NCI-H345 (cell line): ENCODE data around the gene MYH6.
"Not testable (repeated sequence)": the region's sequence is repeated elsewhere in the genome, so short reads cannot be mapped to it uniquely, and the experiment has no call there.

Experiments
- DNase-seq: peaks from one replicate; lab custom pipeline; 2025; lab: John Stamatoyannopoulos, UW

MYH6 gene

DNA sequence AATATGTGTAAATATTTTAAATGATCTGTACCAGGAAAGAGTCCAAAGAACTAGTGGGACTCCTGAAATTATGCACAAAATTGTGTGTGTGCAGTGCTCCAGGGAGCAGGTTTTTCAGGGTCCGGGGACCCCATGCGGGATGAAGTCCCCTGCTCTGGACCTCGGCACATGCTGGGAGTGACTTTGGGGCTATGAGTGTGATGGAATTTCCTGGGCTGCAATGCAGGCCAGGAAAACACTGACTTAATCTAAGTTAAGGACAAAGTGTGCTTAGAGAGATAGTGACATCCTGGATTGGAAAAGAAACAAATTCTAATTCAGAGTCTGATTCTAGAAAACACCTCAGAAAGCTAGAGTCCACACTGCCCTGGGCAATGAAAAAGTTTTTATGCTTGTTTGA, 6.2 kb upstream of the MYH6 start:
- DNase-seq = no peak

DNA sequence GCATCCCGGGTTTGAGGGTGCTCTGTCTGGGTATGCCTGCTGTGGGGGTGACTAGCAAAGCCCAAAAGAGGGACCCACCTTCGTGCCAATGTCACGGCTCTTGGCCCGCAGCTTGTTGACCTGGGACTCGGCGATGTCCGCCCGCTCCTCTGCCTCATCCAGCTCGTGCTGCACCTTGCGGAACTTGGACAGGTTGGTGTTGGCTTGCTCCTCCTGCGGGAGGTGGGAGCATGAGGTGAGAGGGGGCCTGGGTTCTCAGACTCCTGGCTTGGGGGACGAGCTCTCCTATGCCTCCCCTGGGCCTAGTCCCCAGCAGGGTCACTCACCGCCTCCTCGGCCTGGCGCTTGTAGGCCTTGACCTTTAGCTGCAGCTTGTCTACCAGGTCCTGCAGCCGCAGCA, 5.6 kb upstream of the MYH6 start:
- no peak for DNase-seq

DNA sequence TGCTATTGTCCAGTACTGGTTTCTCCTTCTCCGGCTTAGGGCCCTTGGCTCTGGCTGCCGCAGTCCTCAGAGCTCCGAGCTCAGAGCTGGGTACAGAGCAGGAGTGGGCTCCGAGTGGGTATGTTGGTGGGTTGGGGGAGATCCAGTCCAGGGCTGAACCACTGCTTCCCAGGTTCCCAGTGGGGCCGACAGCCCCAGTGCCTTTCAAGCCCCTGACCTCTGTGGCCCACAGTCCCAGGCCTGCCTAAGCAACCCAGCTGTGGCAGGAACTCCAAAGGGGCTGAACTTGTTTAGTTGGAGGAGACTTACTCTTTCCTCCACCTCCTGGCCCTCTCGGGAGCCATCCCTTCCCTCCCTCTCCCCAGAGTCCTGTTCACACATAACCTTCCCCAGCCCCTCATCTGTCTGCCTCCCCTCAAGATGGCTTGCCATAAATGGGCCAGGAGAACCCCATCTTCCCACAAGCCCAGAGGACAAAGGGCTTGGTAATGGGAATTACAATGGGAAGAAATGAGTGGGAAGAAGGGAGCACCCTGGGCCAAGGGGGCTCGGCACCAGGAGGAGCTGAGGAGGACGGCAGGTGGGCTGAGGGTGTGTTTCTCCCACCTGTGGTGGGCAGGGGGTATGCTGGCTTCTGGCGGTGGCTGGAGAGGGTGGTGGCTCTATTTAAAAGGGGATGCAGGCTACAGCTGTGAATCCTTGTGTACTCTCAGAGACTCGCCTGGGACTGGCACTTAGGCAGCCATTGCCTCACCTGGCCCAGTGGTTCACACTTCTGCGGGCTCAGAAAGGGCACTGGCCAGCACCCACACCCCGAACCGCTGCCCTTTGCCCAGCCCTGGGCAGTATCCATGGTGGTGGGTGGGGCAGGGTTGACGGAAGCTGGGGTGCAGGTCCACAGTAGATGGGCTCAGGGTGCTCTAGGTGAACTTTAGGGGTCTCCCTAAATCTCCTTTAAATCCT, 3.8 kb upstream of the MYH6 start:
- DNase-seq = no peak

DNA sequence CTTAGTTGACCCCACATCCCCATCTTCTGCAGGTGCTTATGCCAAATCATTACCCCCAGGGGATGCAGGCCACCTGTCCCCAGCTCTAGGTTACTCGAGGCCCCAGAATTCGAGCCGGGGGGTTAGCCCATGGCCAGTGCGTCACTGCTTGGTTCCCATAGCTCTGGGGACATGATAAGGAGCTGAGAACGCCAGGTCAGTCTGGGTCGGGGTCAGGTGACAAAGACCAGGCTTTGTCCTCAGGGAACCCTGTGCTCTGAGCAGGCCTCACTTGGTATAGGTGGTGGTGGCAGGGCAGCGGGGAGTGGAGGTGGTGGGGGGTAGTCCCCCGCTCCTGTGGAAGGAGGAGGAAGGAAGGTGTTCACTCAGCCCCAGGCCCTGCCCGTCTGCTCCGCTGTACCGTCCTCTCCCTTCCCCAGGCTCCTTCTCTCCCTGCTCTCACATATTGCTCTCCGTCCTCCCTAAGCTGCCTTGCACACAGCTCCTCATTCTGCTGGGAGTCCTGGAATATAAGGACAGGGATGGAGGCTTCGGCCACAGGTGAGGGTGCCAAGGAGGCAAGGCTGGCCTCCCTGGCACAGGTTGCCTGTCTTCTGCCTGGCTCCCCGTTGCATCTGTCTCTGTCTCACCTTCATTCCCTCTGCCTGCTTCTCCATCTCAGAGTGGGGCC, 2.0 kb upstream of the MYH6 start:
- no peak for DNase-seq

DNA sequence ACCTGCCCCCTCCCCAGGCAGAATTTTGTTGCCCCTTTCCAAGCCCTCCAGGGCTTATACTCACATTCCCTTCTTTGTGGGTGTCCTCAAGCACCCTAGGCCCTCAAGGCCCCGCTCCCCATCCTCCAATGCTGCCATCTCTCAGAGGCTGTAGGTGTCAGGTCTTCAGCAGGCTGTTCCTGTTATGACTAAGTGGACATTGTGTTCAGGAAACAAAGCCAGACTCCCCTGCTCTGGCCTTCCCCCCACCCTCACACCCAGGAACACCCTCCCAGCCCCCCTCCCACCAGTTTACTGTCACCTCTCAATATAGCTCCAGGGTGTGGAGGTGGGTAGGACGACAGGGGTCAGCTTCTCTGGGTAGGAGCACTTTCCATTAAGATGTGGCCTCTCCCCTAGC, 1.4 kb upstream of the MYH6 start:
- DNase-seq = no peak

DNA sequence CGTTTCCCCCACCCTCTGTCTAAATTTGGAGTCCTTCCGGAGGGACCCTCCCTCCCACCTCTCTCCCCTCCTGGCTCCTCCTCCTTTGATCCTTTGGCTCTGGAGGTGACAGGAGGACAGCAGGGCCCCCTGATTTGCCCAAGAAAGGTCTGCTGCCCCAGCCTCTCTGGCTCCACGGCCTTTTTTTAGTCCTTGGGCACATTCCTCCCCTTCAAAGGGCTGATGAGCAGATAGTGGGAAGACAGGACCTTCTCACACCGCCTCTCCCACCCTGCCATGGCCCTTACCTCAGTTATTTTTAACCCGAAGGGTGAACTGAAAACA, 196 bp upstream of the MYH6 start:
- no peak for DNase-seq

DNA sequence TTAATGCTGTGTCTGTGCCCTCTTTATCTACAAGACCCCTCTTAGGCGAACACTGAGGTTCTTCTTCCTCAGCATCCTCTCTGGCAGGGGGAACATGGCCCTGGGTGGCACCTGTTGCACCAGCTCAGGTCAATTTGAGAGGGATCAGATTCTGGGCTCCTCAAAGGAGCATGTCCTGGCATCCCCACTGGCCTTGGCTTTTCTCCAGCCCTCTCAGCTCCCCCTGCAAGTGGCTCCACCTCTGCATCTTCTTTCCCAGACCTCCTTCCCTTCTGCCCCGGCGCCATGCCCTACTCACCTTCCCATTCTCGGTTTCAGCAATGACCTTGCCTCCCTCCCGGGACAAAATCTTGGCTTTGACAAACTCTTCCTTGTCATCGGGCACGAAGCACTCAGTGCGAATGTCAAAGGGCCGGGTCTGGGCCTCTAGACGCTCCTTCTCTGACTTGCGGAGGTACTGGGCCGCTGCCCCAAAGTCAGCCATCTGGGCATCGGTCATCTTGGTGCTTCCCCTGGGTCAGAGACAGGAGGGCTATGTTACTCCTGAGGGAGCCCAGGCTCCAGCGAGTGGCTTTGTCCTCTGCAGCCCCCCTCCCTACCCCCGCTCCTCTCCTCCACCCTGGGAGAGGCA, 1.2 kb downstream of the MYH6 start:
- DNase-seq = no peak

DNA sequence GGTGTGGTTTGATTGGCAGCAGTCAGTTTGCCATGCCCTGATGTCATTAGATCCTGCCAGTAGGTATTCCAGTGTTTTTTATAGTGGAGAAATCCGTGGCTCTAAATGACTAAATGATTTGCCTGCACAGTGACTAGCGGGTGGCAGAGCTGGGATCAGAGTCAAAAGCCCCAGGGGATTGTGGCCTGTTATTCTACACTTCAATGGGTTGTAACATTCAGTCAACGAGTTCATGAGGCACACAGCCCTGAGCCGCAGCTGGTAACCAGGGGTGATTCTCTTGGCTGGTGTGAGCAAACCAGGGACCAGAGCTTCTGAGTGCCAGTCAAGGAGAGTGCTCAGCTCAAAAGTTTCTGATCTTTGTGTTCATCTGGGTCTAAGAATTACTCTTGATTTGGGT, 1.8 kb downstream of the MYH6 start:
- peak; percentile 10 for DNase-seq

DNA sequence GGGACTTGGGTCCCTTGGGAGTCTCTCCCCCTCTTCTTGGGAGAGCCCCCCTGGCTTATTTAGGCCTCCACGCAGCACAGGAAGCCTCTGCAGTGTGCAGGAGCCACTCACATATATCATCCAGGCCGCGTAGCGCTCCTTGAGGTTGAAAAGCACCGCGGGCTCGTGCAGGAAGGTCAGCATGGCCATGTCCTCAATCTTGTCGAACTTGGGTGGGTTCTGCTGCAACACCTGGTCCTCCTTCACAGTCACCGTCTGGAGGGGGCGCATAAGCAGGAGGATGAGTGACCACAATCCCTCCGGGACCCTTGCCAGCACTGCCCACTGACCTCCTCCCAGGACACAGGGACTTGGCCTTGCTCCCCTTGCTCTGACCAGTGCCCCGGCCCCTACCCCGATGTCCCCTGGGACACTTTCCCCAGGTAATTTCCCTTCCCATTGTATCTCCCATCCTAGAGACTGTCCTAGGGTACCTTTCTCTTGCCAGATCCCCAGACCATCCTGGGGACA, 2.5 kb downstream of the MYH6 start:
- DNase-seq = no peak

DNA sequence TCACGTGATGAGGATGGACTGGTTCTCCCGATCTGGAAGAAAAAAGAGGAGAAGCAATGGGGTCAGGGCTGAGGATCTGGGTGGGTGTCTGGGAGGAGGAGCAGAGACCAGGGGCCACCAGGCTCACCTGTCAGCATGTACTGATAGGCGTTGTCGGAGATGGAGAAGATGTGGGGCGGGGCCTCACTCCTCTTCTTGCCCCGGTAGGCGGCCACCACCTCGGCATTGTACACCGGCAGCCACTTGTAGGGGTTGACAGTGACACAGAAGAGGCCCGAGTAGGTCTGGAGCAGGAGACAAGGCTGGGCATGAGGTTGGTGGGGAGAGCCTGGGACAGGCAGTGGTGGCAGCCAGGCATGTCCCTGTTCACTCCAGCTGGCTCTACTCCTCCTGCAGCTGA, 3.0 kb downstream of the MYH6 start:
- DNase-seq = no peak

DNA sequence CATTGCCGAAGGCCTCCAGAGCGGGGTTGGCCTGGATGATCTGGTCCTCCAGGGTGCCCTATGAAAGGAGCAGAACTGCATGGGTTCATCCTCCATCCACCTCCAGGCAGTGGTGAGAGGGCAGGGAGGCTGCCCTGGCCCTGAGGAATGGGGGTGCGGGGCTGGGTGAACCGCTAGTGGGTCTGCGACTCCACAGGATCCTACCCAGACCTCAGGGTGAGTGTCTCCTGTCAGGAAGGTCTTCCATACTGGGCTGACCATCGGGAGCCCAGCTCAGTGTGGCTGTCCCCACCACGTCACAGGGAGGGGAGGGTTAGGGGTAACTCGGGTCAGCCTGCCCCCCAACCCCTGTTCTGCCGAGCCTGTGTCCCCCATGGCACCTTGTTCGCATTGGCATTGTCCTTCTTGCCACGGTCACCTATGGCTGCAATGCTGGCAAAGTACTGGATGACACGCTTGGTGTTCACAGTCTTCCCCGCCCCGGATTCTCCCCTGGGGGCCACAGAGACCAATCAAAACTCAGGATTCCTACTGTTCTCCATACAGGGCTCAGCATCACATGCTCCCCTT, 3.7 kb downstream of the MYH6 start:
- no peak for DNase-seq

DNA sequence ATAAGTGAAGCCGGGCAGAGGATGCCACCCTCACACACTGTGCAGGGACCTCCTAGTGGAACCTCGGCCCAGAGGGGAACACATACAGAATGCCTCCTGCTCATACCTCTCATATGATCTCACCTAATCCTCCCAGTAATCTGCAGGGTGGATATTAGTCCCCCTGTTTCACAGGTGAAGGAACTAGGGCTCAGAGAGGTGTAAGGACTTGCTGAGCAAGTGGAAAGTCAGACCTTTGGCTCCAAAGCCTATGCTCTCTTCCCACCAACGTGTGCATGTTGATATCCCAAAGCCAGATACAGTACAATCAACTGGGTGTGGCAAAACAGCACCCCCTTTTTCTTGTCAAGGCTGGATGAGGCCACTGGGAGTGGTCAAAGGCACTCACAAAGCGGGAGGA, 4.2 kb downstream of the MYH6 start:
- no peak for DNase-seq

DNA sequence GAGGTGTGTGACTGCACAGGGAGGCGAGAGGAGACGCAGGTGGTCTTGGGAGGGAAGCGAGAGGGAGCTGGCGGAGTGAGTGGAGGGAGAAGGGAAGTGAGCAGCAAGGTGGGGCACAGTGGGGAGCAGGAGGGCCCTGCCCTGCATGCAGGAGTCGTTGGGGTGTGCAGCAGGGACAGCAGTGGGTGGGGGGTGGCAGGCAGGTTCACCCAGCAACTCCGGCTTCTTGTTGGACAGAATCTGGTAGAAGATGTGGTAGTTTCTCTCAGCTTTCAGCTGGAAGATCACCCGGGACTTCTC, 5.0 kb downstream of the MYH6 start:
- no peak for DNase-seq

DNA sequence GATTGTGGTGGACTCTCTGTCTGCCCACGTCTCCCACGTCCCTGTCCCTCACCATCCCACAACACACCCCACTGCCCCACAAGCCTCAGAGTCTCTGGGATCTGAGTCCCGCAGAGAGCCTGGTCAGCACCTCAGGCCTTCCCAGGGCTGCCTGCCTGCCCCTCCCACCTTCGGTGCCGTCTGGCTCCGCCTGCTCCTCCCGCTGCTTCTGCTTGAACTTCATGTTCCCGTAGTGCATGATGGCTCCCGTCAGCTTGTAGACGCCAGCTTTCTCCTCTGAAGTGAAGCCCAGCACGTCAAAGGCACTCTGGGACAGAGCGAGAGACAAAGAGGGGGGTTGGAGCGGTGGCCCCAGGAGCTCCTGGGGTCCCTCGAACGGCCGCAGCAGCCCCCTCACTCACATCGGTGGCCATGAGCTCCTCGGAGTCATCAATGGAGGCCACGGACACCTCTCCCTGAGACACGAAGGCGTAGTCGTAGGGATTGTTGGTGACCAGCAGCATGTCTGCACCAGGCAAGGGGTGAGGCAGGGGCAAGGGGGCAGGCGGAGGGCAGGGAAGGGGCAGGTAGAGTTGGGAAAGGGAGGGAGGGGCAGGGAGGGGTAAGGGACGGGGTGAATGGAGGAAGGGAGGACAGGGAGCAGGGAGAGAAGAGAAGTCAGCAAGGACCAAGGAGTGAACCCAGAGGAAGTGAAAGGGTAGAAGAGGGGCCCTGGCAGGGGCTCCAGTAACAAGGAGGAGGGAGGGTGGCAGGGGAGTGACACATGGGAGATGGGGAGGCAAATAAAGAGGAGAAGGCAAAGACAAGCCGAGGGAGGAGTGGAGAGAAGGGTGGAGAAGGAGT, 5.6 kb downstream of the MYH6 start:
- DNase-seq = no peak

DNA sequence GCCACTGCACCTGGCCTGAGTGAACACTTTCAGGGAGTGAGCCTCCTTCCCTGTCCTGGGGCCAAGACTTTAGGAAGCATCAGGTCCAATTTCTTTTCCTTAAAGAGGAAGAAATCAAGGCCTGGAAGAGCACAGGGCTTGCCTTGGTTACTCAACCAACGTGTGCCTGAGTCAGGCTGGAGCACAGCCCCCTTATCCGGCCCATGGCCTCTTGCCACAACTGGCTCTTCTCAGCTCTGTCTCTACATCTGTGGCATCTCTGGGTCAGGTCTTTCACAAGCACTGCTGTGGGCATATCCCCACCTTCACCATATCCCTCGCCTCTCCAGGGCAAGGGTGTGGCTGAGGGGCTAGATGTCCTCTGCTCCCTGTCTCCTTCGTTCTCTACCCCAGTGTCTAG, 6.8 kb downstream of the MYH6 start:
- no peak for DNase-seq

DNA sequence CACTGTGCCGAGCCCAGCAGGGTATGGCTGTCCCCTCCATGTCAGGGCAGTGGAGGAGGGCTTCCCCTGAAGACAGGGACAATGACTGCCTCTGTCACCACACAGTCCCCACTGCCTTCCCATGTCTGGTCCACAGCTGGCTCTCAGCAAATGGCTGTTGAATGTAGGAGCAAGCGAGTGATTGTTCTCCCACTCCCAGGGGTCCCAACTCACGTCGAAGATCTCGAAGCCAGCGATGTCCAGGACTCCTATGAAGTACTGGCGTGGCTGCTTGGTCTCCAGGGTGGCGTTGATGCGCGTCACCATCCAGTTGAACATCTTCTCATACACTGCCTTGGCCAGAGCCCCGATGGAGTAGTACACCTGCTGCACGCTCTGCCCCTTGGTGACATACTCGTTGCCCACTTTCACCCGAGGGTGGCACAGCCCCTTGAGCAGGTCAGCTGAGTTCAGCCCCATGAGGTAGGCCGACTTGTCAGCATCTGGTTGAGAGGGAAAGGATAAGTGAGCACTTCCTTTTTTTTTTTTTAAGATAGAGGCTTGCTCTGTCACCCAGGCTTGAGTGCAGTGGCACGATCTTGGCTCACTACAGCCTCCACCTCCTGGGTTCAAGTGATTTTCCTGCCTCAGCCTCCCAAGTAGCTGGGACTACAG, 7.5 kb downstream of the MYH6 start:
- DNase-seq = not testable (repeated sequence)

DNA sequence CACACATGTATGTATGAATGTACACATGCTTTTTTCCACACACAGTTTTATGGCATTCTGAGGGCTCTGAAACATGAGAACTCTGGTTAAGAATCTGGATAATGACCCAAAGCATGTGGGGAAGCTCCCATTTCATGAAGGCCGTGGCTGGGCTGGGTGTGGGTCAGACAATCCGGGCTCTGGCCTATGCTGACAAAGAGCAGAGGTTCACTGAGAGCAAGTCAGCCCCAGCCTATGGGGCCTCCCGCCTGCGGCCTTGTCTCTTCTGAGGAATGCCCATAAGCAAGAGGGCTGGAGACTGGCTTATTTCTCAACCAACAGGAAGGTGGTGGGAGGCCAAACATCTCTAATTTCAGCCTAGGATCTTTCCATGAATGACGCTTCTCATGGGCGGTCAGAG, 8.5 kb downstream of the MYH6 start:
- no peak for DNase-seq

DNA sequence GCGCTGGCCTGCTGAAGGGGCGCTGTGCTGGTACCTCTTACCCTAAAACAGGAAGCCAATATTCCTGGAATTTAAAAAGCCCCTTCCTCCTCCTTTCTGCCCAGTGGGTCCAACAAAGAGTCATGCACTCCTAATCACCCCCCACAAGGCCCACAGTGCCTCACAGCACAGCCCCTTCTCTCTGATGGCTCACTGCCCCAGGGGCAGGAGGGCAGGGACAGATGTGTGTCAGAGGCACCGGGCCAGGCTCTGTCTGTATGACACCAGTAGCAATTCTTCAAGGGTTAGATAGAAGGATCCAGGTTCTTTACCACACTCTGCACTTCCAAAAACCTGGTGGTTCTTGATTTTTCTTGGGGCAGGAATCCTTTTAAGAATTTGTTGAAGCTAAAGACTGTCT, 8.9 kb downstream of the MYH6 start:
- no peak for DNase-seq

DNA sequence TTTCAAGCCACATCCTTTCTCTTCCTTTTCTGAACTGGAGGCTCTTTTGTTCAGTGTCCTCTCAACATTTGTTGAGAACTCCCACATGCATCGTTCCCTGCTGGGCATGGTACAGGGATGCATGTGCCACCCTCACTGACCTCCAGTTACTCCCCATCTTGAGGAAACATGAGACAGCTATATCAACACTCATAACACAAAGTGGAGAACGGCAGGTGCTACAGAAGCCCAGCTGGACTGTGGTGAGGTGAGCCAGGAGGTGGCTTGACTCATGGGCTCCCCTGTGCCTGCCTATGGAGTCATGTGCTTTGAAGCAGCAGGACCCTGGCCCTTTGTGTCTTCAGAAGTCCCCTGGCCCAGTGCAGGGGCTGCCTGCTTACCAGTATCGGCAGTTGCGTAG, 9.7 kb downstream of the MYH6 start:
- DNase-seq = peak; percentile 54

DNA sequence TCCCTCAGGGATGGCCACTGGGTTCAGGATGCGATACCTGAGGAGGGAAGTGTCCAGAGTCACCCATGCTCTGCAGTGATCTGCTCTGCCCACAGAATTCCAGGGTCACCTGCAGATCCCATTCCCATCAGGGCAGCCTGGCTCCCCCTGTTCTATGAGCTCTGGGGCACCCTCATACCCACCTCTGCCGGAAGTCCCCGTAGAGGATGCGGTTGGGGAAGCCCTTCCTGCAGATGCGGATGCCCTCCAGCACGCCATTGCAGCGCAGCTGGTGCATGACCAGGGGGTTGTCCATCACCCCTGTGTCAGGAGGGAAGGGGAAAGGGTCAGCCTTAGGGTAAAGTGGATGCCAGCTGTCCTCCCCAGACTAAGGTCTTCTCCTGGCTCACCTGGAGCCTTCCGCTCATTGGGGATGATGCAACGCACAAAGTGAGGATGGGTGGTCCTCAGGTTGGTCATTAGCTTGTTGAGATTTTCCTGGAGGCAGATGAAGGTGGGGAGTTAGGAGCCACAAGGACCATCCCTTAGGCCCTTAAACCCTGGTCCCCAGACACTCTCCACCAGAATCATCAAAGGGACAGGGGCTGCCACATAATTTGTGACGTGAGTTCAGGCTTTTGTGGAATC, 11.2 kb downstream of the MYH6 start:
- DNase-seq = no peak

DNA sequence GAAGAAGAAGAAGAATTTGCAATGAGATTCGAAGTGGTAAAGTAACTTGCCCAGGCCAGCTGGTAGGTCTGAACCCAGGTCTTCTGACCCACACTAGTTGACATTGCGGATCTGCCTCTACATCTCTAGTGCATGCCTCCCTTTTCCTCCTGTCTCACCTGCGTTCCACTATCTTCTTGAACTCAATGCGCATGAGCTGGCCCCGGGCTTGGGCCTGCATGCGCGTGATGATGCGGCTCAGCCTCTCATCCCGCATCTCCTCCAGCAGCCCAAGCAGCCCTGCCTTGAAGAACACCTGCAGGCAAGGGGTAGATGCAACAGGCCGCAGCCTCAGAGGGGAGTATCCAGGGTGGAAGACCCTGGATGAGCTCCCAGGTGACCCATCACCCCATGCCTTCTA, 11.9 kb downstream of the MYH6 start:
- DNase-seq = no peak
